ES-I3 (cell line): ENCODE measurements around the gene OGG1.
A peak's percentile ranks its signal among the peaks of the same experiment; 100 is the strongest.

ENCODE experiments used
- H3K36me3 ChIP-seq: 2 replicates; pipeline ENCODE4 v1.6.1; 2013; ENCODE audit warnings: mild to moderate bottlenecking, low read length, control low read depth, moderate library complexity; ENCODE audit not compliant: insufficient read depth
- H3K4me1 ChIP-seq: 2 replicates; pipeline ENCODE4 v1.6.1; 2013; ENCODE audit warnings: mild to moderate bottlenecking, control low read depth, low read length; ENCODE audit not compliant: insufficient read depth
- H3K9ac ChIP-seq: 2 replicates; pipeline ENCODE4 v1.6.1; 2013; ENCODE audit warnings: low read depth, mild to moderate bottlenecking, low read length, moderate library complexity
- H3K9me3 ChIP-seq: 2 replicates; pipeline ENCODE4 v1.6.1; 2013; ENCODE audit warnings: mild to moderate bottlenecking, low read length, moderate library complexity; ENCODE audit not compliant: control insufficient read depth, insufficient read depth

The OGG1 gene

DNA sequence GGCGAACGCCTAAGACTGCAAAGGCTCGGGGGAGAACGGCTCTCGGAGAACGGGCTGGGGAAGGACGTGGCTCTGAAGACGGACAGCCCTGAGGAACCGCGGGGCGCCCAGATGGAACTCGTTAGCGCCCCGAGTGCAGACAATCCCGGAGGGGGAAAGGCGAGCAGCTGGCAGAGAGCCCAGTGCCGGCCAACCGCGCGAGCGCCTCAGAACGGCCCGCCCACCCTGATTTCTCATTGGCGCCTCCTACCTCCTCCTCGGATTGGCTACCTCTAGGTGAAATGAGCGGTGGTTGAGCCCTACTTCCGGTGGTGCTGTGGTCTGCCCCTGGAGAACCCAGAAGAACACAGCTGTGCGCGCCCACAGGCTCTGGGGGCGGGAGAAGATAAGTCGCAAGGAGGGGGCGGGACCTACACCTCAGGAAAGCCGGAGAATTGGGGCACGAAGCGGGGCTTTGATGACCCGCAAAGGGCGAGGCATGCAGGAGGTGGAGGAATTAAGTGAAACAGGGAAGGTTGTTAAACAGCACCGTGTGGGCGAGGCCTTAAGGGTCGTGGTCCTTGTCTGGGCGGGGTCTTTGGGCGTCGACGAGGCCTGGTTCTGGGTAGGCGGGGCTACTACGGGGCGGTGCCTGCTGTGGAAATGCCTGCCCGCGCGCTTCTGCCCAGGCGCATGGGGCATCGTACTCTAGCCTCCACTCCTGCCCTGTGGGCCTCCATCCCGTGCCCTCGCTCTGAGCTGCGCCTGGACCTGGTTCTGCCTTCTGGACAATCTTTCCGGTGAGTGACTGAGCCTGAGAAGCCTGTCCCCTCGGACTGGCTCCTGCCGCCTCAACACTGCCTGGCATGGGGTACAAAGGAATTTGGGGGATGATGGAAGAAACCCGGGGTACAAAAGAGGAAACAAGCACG is at the start of gene OGG1:
Gene OGG1, plus strand, starts transcription at position 308 of the 911 bp plus-strand sequence. Its CDS starts 335 bp downstream, at position 643.
- Histone ChIP-seq H3K9ac (peak within 1 kb of the TSS; percentile 84), H3K4me1 (no peaks in the 10 kb centered on the region), H3K9me3 (no peaks in the 10 kb centered on the region), H3K36me3 (peaks cover 3% of the 10 kb centered on the region)

DNA sequence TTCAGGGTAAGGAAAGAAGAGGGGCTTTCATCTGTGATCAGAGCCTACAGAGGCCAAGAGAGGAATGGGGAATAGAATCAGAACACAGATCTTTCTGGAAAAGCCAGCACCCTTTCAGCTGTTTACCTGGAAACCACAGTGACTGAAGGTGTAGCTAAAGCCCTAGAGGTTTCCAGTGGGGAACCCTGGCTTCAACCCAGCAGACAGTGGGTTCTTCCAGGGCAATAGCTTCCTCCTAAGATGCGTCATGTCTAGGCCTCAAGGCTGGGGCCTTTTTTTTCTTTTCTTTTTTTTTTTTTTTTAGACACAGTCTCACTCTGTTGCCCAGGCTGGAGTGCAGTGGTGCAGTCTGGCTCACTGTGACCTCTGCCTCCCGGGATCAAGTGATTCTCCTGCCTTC is 49.2 kb upstream of the OGG1 start:
- Histone ChIP-seq H3K4me1 (no peaks in the 10 kb centered on the region), H3K9me3 (no peaks in the 10 kb centered on the region), H3K36me3 (no peaks in the 10 kb centered on the region; the same call in none of the 2 replicates), H3K9ac (no peak overlapping the region)

- Histone ChIP-seq H3K4me1 (no peaks in the 10 kb centered on the region), H3K9me3 (no peaks in the 10 kb centered on the region), H3K9ac (no peak overlapping the region), H3K36me3 (no peaks in the 10 kb centered on the region; the same call in none of the 2 replicates)
Measured at GRCh38 chr3:9701006-9701405, 48.7 kb upstream of the OGG1 start.

DNA sequence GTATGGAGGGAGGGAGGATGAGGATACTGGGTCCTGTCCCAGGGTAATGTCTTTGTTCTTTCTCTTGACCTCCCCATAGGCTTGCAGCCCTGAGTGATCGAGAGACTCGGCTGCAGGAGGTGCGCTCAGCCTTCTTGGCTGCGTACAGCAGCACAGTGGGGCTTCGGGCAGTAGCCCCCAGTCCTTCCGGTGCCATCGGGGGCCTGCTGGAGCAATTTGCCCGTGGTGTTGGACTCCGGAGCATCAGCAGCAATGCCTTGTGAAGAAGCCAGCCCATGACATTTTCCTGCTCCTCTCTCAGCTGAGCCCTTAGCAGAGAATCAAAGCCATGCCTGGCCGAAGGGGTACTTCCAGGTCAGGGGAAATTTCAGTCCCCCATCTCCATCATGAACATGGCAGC is 48.0 kb upstream of the OGG1 start:
- no peaks in the 10 kb centered on the region for H3K9me3 ChIP-seq
- H3K36me3 ChIP-seq: no peaks in the 10 kb centered on the region; the same call in none of the 2 replicates
- no peaks in the 10 kb centered on the region for H3K4me1 ChIP-seq
- no peak overlapping the region for H3K9ac ChIP-seq

- Histone ChIP-seq H3K9ac (no peak overlapping the region), H3K36me3 (no peaks in the 10 kb centered on the region; the same call in none of the 2 replicates)
Measured at GRCh38 chr3:9703240-9703639, 46.5 kb upstream of the OGG1 start.

GRCh38 chr3:9703736-9704346 is 45.9 kb upstream of the OGG1 start, which contains the start of gene CPNE9:
TSS of gene CPNE9 (plus strand) at chr3:9703833. CDS start at chr3:9703997, 164 bp downstream.
- Histone ChIP-seq H3K36me3 (no peaks in the 10 kb centered on the region; the same call in 1 of the 2 replicates), H3K9me3 (no peaks in the 10 kb centered on the region), H3K9ac (peak within 1 kb of the TSS; percentile 51; the same call in 1 of the 2 replicates), H3K4me1 (no peaks in the 10 kb centered on the region)

More at GRCh38 chr3:9703240-9703639, 46.5 kb upstream of the OGG1 start:
- no peaks in the 10 kb centered on the region for H3K4me1 ChIP-seq
- no peaks in the 10 kb centered on the region for H3K9me3 ChIP-seq

GRCh38 chr3:9704347-9705322 is 45.1 kb upstream of the OGG1 start:
- Histone ChIP-seq H3K4me1 (no peaks in the 10 kb centered on the region), H3K9ac (peak overlapping the region; percentile 51; the same call in 1 of the 2 replicates), H3K9me3 (no peaks in the 10 kb centered on the region), H3K36me3 (no peaks in the 10 kb centered on the region; the same call in 1 of the 2 replicates)

GRCh38 chr3:9710174-9710739 is 39.5 kb upstream of the OGG1 start:
- Histone ChIP-seq H3K4me1 (no peaks in the 10 kb centered on the region), H3K9ac (no peak overlapping the region), H3K9me3 (no peaks in the 10 kb centered on the region), H3K36me3 (no peaks in the 10 kb centered on the region)

- H3K36me3 ChIP-seq: no peaks in the 10 kb centered on the region
- H3K4me1 ChIP-seq: no peaks in the 10 kb centered on the region
- no peaks in the 10 kb centered on the region for H3K9me3 ChIP-seq
- H3K9ac ChIP-seq: no peak overlapping the region
Measured at GRCh38 chr3:9712415-9712814, 37.3 kb upstream of the OGG1 start.

GRCh38 chr3:9713142-9713541 is 36.6 kb upstream of the OGG1 start:
- no peaks in the 10 kb centered on the region for H3K4me1 ChIP-seq
- H3K36me3 ChIP-seq: no peaks in the 10 kb centered on the region
- no peaks in the 10 kb centered on the region for H3K9me3 ChIP-seq
- no peak overlapping the region for H3K9ac ChIP-seq

DNA sequence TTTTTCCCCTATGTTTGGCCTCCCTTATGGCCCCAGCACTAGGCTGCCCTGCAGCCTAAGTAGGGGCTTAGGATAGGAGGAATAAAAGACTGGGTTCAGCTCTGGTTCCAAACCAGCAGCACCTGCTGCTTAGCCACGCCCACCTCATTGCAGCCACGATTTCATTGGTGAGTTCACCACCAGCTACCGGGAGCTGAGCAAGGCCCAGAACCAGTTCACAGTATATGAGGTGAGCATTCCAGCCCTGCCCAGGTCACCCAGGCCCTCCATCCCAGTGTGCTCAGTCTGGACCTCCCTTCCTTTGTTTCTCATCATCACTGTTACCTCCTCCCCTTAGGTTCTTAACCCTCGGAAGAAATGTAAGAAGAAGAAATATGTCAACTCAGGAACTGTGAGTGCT is 34.6 kb upstream of the OGG1 start:
- Histone ChIP-seq H3K9ac (no peak overlapping the region), H3K9me3 (no peaks in the 10 kb centered on the region), H3K4me1 (no peaks in the 10 kb centered on the region), H3K36me3 (no peaks in the 10 kb centered on the region)

- no peaks in the 10 kb centered on the region for H3K4me1 ChIP-seq
Measured at GRCh38 chr3:9715764-9716437, 33.9 kb upstream of the OGG1 start.

GRCh38 chr3:9716801-9717555 is 32.8 kb upstream of the OGG1 start:
- Histone ChIP-seq H3K4me1 (no peaks in the 10 kb centered on the region), H3K9ac (no peak overlapping the region), H3K36me3 (no peaks in the 10 kb centered on the region), H3K9me3 (no peaks in the 10 kb centered on the region)

More at GRCh38 chr3:9715764-9716437, 33.9 kb upstream of the OGG1 start:
- Histone ChIP-seq H3K36me3 (no peaks in the 10 kb centered on the region), H3K9me3 (no peaks in the 10 kb centered on the region), H3K9ac (no peak overlapping the region)
